NCI-H510A (cell line): ENCODE data around the gene DNAJB14.
A peak's percentile ranks its signal among the peaks of the same experiment; 100 is the strongest.
"Not testable (repeated sequence)": the region's sequence is repeated elsewhere in the genome, so short reads cannot be mapped to it uniquely, and the experiment has no call there.

Experiments used
- DNase-seq: peaks from one replicate; lab custom pipeline; 2025; lab: John Stamatoyannopoulos, UW

DNAJB14 gene

DNA sequence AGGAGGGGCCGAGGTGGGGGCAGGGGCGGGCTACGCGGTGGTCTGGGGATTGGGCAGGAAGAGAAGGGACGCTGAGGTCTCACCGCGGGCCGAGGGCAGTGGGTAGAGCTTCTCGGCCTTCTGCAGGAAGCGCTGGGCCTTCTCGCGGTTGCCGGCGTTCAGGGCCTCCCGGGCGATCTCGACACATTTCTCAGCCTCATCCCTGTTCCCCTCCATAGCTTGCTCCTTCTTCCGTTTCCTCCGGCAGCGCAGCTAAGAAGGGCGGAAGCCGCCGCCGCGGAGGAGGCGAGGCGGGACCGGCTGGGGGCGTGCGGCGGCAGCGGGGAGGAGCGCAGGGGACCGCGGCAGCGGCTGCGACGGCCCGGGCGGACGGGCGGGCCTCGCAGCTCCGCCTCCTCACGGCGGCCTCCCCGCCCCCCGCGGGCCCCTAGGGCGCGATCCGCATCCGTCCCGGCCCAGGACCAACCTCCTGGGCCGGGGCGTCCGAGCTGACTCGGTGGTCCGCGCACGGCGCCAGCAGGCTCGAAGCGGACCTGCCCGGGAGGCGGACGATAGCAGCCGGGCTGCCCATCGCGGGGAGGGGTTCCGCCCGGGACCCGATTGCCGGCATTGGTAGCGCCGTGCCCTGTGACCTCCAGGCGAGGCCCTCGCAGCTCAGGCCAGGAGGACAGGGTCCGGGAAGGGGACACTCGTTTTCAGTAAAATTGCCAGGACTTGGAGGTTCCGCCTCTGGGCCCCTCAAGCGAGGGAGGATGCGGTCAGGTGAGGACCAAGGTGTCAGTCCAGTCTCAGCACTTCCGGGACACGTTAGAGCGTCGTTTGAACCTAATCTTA is at the start of gene DNAJB14:
TSS of gene DNAJB14 (minus strand) at position 263 of the 834 bp plus-strand sequence. CDS start at position 216, 47 bp downstream.
- DNase-seq, result peak; percentile 59

DNA sequence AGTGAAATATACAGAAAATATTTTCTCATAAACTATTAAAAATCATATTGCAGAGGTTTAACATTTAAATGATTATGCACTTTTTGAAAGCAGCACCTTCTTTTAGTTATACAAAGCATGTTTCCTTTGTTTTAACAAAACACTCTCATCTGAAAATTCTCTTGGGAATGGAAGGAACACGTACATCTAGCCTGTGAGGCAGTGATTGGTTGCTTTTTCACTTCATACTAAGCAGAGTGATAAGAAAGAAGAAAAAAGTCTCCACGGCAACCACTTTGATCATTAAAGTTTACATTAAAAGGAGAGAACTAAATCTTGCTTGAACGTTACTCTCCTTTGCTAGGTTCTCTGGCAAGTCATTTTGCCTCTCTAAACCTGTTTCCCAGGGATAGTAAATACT is 45.3 kb upstream of the DNAJB14 start:
- no peak for DNase-seq

DNA sequence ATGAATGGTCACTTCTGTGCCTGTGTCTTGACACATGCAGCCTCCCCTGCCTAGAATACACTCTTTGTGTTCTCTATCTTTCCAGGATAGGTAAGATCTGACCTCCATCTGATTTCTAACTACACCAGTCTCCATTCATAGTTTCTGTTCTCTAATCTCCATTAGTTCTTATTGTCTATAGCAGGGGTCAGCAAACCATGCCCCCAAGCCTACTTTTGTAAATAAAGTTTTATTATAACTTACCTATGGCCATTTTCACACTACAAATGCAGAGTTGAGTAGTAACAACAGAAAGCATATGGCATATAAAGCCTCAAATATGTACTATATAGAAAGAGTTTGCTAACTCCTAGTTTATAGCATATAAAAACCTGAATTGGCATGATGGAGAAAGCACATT is 41.3 kb upstream of the DNAJB14 start:
- DNase-seq, result no peak

DNA sequence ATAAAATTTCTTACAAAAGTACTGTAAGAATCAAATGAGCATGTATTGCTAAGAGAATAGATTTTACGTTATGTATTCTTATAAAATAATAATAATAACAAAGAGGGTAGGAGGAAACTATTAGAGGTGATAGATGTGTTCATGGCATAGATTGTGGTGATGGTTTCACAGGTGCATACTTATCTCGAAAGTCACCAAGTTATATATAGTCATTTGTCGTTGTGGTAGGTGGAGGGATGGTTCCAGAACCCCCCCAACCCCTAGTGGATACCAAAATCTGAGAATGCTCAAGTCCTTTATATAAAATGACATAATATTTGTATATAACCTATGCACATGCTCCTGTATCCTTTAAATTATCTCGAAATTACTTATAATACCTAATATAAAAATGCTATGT is 40.4 kb upstream of the DNAJB14 start:
- no peak for DNase-seq

DNA sequence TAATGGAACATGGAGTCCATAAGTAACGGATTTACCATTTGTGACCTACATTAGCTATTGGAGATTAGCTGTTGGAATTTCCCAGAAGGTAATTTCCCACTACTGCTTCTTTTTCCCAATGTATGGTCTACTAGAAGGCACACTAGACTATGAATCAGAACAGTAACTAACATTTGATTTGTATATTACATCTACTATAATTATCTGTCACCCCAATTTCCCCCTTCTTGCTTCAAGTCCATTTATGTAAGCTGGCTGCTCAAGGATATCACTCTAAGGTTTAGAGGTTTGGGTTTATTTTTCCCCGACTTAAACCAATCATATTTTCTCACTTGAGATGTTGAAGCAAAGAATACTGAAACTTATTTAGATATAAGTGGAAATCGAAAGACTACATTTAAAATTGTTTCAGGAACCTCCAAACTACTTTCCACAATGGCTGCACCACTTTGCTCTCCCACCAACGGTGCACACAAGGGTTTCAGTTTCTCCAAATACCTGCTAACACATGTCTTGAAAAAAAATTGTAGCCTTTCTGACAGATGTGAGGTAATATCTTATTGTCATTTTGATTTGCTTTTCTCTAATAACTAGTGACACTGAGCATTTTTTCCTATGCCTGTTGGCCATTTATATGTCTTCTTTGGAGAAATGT is 37.0 kb upstream of the DNAJB14 start:
- DNase-seq, result no peak

DNA sequence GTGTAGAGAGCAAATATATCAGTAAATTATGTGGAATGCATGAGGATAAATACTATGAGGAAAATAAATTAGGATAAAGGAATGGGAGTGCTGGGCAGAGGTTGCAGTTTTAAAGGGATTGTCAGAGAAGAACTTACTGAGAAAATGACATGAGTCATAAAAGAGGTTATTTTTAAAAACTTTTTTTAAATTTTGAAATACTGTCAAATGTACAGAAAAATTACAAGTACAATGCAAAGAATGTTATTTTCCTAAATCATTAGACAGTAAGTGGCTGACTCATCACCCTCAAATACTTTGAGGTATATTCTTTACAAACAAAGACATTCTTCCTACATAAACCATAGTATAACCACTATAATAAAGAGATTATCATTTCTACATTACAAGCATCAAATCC is 33.5 kb upstream of the DNAJB14 start:
- no peak for DNase-seq

DNA sequence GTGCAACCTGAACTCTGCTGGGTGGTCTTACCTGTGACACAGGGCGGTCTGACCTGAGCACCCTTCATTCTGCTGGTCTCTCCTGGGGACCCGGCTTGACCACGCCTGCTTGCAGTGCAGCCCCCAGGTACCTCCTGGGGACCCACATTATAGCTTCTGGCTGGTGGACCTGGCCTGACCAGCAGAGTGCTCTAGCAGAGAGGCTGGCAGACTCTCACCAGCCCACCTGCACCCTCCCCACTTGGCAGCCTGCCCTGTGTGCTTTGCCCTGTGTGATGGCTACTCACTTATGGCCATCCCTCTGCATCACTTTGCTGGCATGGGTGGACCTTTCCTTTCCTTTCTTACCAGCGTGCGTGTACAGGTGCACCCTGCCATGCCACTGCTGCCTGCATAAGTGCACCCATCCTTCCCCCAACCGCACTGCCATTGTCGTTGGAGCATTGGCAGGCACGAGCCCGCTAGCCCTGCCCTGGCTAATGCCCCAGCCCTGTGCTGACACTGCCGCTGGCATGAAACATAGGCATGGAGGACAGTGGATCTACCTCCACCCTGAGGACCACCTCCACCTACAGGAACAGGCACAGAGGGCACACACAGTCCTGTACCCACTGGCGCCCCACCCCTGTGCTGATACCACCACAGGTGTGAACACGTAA is 25.2 kb upstream of the DNAJB14 start:
- DNase-seq, result no peak

DNA sequence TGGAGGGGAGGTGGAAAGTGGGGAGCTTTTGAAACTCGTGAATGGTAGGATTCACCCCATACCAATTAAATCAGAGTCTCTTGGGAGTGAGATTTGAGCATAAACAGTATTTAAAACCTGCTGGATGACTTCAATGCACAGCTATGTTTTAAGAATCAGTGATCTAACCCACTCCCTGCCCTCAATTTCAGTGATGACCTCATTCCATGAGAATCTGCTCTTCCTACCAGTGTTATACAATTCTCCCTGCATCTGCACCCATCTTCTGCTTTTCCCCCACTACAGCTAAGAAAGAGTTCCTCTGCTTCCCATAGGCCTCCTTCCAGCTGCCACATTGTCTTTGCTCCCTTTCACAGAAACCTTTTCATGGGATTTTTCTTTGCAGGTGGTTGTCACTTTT is 21.9 kb upstream of the DNAJB14 start:
- no peak for DNase-seq

DNA sequence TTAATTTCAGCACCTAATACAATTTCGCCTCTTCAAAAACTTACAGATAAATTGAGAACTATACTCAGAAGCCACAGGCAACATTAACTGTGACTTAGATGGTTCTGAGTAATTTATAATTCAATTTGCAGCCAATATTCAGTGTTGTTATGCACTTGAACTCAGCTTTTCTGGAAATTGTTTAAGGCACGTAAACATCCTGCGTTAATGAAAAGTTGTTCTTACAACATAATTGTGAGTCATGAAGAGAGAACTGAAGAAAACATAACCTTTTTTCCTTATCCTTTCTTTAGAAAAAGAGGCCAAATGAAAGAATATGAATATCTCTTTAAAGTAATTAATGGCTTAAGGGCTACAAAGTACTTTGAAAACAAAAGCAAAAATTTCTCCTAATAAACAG is 20.3 kb upstream of the DNAJB14 start:
- DNase-seq, result no peak

DNA sequence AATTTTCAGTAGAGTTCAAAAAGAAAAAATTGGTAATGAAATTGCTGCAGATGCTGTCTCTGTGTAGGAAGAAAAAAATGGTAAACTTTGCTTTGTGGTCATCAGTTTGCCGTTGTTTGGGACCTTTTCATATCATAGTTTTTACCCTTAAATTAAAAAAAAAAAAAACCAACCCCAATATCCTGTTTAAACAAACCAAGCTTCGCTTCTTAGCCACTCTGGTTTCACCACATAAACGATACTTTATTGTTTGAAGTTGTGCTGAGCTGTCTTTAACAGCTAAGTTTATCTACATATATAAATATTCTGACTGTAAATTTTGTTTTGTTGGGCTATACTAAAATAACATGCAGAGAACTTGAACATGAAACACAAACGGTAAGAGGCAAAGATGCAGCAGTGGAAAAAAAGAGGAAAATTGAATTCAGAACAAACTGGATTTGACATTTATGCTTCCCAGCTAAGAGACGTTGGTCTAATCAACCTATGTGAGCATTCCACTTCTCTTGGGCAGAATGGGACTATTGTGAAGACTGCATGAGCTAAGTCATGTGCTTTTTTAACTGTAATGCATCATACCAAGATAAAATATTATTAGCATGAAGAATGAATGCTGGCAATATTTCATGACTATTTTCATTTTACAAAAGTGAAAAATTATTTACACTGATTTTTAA is 19.4 kb upstream of the DNAJB14 start:
- DNase-seq, result no peak

DNA sequence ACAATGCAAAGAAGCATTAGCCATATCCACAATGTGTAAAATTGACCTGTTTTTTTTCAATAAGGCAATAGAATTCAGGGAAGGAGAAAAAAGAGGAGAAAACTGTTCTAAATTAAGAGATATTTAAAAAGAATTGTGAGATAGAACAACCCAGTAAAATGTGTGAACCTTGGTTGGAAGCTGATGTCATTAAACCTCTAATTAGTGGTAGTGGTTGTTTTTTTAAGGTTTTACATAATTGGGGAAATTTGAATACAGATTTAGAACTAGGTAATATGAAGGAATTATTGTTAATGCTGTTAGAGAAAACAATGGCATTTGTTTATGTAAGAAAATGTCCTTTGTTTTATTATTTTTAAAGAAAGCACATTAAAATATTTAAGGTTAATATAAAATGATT is 18.8 kb upstream of the DNAJB14 start:
- DNase-seq, result no peak

DNA sequence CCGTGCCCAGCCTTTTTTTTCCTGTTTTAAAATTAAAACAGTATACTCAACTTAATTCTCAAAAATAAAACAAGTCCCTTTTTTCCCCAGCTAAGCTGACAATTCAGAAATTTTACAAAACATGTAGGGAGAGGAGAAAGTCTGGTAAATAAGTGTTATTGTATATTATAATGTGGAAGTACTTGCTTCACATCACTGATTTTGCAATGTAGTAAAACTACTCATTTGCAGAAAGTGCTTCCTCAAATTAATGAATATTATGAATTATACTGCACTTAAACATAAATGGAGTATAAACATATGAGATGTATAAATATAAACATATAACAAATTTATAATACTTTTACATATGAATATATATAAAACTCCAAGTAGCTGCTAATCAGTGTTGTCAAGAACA is 15.3 kb upstream of the DNAJB14 start:
- no peak for DNase-seq

DNA sequence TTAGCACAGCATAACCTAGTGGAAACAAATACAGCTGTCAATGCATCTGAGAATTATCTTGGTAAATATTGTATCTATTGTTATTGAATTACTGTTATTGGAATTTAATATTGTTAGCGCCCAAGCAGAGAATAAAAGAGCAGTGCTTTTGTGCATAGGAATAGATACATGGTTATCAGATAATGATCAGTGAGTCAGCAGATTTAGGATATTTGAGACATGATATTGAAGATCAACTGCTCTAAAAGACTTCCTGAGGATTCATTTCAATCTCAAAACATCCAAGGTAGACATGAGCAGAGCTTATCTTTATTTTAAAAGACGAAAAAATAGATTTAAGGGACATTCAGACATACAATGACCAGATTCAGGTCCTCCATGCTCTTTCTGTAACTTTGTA is 14.2 kb upstream of the DNAJB14 start:
- no peak for DNase-seq

DNA sequence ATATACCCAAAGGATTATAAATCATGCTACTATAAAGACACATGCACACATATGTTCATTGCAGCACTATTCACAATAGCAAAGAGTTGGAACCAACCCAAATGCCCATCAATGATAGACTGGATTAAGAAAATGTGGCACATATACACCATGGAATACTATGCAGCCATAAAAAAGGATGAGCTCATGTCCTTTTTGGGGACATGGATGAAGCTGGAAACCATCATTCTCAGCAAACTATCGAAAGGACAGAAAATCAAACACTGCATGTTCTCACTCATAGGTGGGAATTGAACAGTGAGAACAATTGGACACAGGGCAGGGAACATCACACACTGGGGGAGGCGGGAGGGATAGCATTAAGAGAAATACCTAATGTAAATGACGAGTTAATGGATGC is 11.8 kb upstream of the DNAJB14 start:
- not testable (repeated sequence) for DNase-seq

DNA sequence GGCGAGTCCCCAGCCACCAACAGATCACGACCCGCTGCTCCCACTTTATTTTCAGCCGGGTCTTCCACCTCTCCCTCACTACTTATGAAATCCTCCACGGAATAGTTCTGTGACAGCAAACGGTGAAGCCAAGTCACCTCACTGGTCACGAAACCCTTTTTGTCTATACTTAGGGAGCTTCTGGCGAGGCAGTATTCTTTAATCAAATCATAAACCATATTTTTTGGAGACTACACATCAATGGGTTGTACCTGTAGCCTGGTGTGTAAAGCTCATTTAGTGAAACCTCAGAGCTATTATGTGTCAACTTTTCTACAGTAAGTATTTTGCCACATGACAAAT is 4.5 kb upstream of the DNAJB14 start:
- no peak for DNase-seq

DNA sequence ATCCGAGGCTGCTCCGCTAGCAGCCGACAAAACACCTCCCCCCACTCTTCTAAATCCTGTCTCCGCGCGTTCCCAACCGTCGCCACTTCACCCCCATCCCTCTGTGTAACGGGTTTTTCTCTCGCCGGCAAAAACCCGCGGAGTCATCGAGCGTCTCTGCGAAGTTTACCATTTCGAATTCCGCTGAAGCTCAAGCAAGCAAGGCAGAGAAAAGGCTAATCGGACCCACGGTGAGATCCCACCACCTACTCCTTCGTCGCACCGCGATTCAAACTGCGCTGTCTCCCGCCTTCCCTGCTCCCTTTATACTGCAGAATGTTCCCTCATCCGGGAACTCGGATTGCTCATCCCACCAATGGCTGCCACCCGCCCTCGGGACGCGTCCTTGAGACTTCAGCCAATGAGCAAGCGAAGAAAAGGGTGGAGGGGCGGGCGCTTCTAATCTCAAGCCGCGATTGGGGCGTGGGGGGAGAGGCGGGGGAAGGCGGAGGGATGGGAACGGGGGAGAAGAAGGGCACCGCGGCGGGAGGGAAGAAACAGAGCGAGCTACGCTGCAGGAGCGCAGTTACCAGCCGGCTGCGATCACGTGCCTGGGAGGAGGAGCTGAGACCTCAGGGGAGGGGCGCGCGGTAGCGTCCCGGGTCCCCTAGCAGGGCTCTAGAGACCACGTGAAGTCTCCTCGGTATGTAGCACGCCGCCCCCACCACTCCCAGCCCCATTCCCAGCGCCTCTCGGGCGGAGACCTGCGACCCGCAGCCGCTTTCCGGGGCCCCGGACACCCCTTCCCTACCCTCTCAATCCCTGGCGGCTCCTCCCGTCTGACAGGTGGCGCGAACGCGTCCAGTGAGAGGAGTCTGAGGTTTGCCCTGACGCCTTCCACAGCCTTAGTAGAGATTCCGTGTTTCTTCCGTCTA is 3.8 kb upstream of the DNAJB14 start, which contains the start of gene H2AZ1:
TSS of gene H2AZ1 (minus strand) at position 277 of the 914 bp plus-strand sequence. CDS start at position 172, 105 bp downstream.
- DNase-seq, result peak; percentile 94

DNA sequence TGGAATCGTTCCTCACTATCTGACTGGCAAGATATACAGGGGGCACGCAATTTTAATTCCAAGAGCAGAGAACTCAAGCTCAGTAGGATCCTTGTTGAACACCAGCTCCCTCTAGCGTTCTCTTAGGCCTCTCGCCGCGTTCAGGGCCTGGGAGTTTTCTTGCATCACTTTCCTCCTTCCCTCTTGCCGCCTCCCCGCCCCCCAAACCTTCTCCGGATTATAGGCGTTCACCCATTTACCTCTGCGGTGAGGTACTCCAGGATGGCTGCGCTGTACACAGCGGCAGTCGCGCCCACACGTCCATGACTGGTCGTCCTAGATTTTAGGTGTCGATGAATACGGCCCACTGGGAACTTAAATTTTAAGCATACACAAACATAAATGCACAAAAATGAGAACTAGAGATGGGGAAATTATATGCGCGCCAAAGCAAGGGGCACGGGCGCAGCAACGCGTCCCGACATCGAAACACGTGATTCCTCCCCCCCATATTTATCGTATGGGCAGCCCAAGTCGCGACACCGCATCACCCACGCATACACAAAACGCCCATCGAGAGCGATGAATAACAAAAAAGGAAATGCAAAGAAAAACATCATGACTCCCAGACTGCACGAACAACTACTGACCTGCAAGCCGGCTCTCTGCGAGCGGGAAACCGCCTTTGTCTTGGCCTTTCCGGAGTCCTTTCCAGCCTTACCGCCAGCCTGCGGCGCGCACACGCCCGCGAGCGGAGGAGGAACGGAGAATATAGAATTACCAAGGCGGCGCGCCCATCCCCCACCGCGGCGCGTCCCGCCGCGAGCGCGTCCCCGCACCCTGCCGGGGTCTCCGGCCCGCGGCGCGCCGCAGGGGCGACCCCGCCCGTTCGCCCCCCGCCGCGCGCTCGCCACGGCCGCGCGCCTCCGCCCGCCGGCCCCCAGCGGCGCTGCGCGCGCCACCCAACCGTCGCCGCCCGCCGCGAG is 2.9 kb upstream of the DNAJB14 start:
- DNase-seq, result peak; percentile 89

DNA sequence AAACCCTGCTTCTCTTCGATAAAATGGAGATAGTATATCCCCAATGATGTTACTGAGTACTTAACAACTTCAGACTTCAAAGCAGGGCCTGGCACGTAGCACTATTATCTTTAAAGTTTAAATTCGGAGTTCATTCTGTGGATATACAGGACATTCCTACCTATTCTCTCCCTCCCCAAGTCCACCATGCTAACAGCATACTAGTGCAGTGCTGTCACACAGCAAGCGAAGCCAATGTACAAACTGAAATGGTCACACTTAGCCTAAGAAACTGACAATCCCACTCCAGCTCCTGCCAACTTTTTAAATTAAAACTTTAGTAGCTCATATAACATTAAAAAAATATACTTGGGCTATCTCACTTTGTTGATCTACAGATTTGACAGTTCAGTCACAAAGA is 1.2 kb upstream of the DNAJB14 start:
- DNase-seq, result no peak

DNA sequence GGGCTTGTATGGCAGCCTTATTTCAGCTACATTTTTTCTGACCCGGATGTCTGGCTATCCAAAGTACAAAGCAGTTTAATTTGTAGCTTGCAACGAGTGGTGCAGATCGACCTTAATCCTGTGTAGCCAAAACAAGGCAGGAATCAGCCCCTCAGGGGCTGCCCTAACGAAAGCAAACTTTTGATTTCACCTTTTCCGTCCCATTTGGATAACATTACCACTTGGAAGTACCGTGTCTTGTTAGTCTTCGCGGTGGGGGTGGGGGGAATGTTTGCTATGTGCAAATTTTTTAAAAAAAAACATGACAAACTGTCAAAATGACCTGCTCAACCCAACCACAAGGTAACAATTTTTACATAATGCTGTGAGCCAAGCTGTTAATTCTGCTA is 766 bp upstream of the DNAJB14 start:
- DNase-seq, result no peak

DNA sequence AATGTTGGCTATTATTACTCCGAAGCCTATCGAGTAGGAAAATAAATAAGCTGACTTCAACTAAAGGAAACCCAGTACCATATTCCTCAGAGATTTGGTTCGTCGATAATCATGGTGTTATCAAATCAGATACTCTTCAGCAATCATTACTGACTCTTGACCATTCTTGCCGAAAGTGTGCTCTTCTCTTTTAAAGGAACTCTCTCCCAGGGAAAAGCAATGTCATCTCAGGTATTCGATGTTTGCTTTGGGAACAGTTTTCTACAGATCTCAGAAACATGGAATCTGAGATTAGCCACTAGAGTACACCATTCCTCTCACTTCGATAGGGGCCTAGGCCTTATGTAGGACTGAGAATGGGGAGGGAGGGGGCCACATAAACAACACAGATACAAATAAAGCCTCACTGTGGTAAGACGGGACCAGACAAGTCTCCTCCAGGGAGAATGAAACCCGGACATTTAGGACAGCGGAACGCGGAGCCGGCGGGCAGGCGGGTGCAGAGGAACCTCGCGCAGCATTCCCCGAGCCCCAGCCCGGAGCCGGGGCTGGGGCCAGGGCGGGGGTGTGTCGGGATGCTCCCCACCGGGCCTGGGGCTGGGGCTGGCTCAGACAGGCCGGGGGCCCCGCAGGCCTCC is 581 bp downstream of the DNAJB14 start:
- DNase-seq, result no peak
